Neural progenitor cell (in vitro differentiated cells): ENCODE results near the gene FBF1. TPM values are rescaled to one million over a fixed set of nuclear protein-coding genes. Genes with fewer than 3 reads are reported as not detected.

Experiments
- DNase-seq: peaks from one replicate; pipeline ENCODE4 v3.0.0-alpha.2; 2016; ENCODE audit warnings: low spot score
- H2AFZ ChIP-seq: fragments of 200-600 bp; sonication (generic); replicated peaks from 2 replicates; pipeline ENCODE4 v1.6.1; 2016; ENCODE audit warnings: antibody characterized with exemption
- H3F3A ChIP-seq: fragments of 200-600 bp; sonication (generic); 2 replicates; pipeline ENCODE4 v1.6.1; 2016; ENCODE audit warnings: antibody characterized with exemption, low read depth
- H3K27ac ChIP-seq: fragments of 200-600 bp; sonication (generic); 2 replicates; pipeline ENCODE4 v1.5.1; 2016; ENCODE audit warnings: mild to moderate bottlenecking
- H3K27me3 ChIP-seq: fragments of 200-600 bp; sonication (generic); 2 replicates; pipeline ENCODE4 v1.6.1; 2016; ENCODE audit warnings: mild to moderate bottlenecking, moderate library complexity
- H3K36me3 ChIP-seq: fragments of 200-600 bp; sonication (generic); 2 replicates; pipeline ENCODE4 v1.5.1; 2016
- H3K4me1 ChIP-seq: fragments of 200-600 bp; sonication (generic); 2 replicates; pipeline ENCODE4 v1.6.1; 2016; ENCODE audit warnings: mixed run types
- H3K4me2 ChIP-seq: fragments of 200-600 bp; sonication (generic); 2 replicates; pipeline ENCODE4 v1.6.1; 2016
- H3K4me3 ChIP-seq: fragments of 200-600 bp; sonication (generic); 2 replicates; pipeline ENCODE4 v1.5.1; 2016
- H3K79me2 ChIP-seq: fragments of 200-600 bp; sonication (generic); 2 replicates; pipeline ENCODE4 v1.6.1; 2016; ENCODE audit warnings: low read depth
- H3K9ac ChIP-seq: fragments of 200-600 bp; sonication (generic); 2 replicates; pipeline ENCODE4 v1.6.1; 2016
- H3K9me3 ChIP-seq: fragments of 200-600 bp; sonication (generic); 2 replicates; pipeline ENCODE4 v1.5.1; 2016; ENCODE audit warnings: low read depth
- H4K20me1 ChIP-seq: fragments of 200-600 bp; sonication (generic); 2 replicates; pipeline ENCODE4 v1.6.1; 2016; ENCODE audit warnings: low read depth
- H3K27ac Mint-ChIP-seq: 3 replicates; pipeline ENCODE4 v1.8.0; 2021; ENCODE audit warnings: mixed read lengths
- H3K27me3 Mint-ChIP-seq: 2 replicates; pipeline ENCODE4 v1.8.0; 2022; ENCODE audit warnings: low read depth, mild to moderate bottlenecking, inconsistent platforms, moderate library complexity, mixed read lengths; ENCODE audit not compliant: insufficient read depth
- H3K36me3 Mint-ChIP-seq: 3 replicates; pipeline ENCODE4 v1.8.0; 2021; ENCODE audit warnings: mixed read lengths
- H3K4me1 Mint-ChIP-seq: 3 replicates; pipeline ENCODE4 v1.8.0; 2021; ENCODE audit warnings: mixed read lengths
- H3K4me3 Mint-ChIP-seq: 3 replicates; pipeline ENCODE4 v1.8.0; 2021; ENCODE audit warnings: mild to moderate bottlenecking, moderate library complexity, mixed read lengths
- H3K9me3 Mint-ChIP-seq: 3 replicates; pipeline ENCODE4 v1.8.0; 2020; ENCODE audit warnings: mixed read lengths
- CTCF ChIP-seq: fragments of 200-600 bp; sonication (generic); IDR thresholded peaks from 2 replicates; pipeline ENCODE4 v1.5.1; 2017; ENCODE audit warnings: antibody characterized with exemption, mild to moderate bottlenecking
- EZH2 ChIP-seq: fragments of 200-600 bp; sonication (generic); IDR thresholded peaks from 2 replicates; pipeline ENCODE4 v1.6.1; 2017; ENCODE audit warnings: antibody characterized with exemption, mild to moderate bottlenecking, moderate library complexity
- EZH2phosphoT487 ChIP-seq: fragments of 200-600 bp; sonication (generic); IDR thresholded peaks from 2 replicates; pipeline ENCODE4 v1.6.1; 2017; ENCODE audit warnings: antibody characterized with exemption
- total RNA-seq: library from RNA; depleted of rRNA; stranded (reverse); fragments of >200 nt; gene quantifications from 2 replicates; pipeline ENCODE4 v1.2.3, GENCODE V29; 2015; ENCODE audit warnings: low replicate concordance

Gene FBF1
- total RNA-seq, 1 donor from 2014 or later, result 11.2 TPM

GRCh38 chr17:75983501-75984181, 42.8 kb upstream of the FBF1 start:
- H3K9me3 Mint-ChIP-seq, result no peaks in the 10 kb centered on the region
- no peak for DNase-seq
- Histone ChIP-seq H3F3A (peaks cover 37% of the 10 kb centered on the region), H3K27ac (no peak overlapping the region), H3K79me2 (peaks cover 10% of the 10 kb centered on the region), H3K36me3 (no peaks in the 10 kb centered on the region), H4K20me1 (no peaks in the 10 kb centered on the region), H3K9me3 (no peaks in the 10 kb centered on the region), H2AFZ (no peak overlapping the region), H3K4me3 (no peak overlapping the region), H3K9ac (no peak overlapping the region), H3K4me1 (peaks cover 14% of the 10 kb centered on the region), H3K27me3 (no peaks in the 10 kb centered on the region), H3K4me2 (peak overlapping the region; percentile 40)
- peaks cover 22% of the 10 kb centered on the region for H3K4me1 Mint-ChIP-seq
- H3K27ac Mint-ChIP-seq, result peak overlapping the region; percentile 21
- no peaks in the 10 kb centered on the region for H3K36me3 Mint-ChIP-seq
- TF ChIP-seq CTCF (no peak), EZH2phosphoT487 (no peak), EZH2 (no peak)
- H3K27me3 Mint-ChIP-seq, result peaks cover 2% of the 10 kb centered on the region
- peak overlapping the region; percentile 40 for H3K4me3 Mint-ChIP-seq

- peak overlapping the region; percentile 61 for H3K27ac Mint-ChIP-seq
- TF ChIP-seq CTCF (no peak), EZH2 (no peak), EZH2phosphoT487 (no peak)
- H3K4me1 Mint-ChIP-seq, result peaks cover 39% of the 10 kb centered on the region
- peaks cover 14% of the 10 kb centered on the region for H3K4me1 ChIP-seq
- H3K27me3 Mint-ChIP-seq, result peaks cover 2% of the 10 kb centered on the region
- no peaks in the 10 kb centered on the region for H3K36me3 ChIP-seq
- no peak overlapping the region for H2AFZ ChIP-seq
- peaks cover 5% of the 10 kb centered on the region for H3K36me3 Mint-ChIP-seq
- H3K4me2 ChIP-seq, result no peak overlapping the region
- H3K4me3 ChIP-seq, result no peak overlapping the region
- H4K20me1 ChIP-seq, result no peaks in the 10 kb centered on the region
- no peaks in the 10 kb centered on the region for H3K9me3 Mint-ChIP-seq
- H3K27me3 ChIP-seq, result no peaks in the 10 kb centered on the region
- H3F3A ChIP-seq, result peaks cover 46% of the 10 kb centered on the region
- H3K9me3 ChIP-seq, result no peaks in the 10 kb centered on the region
- no peak overlapping the region for H3K9ac ChIP-seq
- peak overlapping the region; percentile 95 for H3K4me3 Mint-ChIP-seq
- peaks cover 26% of the 10 kb centered on the region for H3K79me2 ChIP-seq
- H3K27ac ChIP-seq, result no peak overlapping the region
- DNase-seq, result no peak
Measured at GRCh38 chr17:75981019-75981615, 40.3 kb upstream of the FBF1 start.

- TF ChIP-seq EZH2 (no peak), EZH2phosphoT487 (no peak), CTCF (no peak)
- no peak overlapping the region for H2AFZ ChIP-seq
- H3K27ac Mint-ChIP-seq, result peak overlapping the region; percentile 99
Measured at GRCh38 chr17:75980188-75981018, 39.6 kb upstream of the FBF1 start.

More at GRCh38 chr17:75980188-75981018, 39.6 kb upstream of the FBF1 start:
- peak overlapping the region; percentile 74 for H3K4me3 ChIP-seq
- no peak for DNase-seq
- peak overlapping the region; percentile 82 for H3K4me2 ChIP-seq
- H3K36me3 ChIP-seq, result no peaks in the 10 kb centered on the region
- peaks cover 26% of the 10 kb centered on the region for H3K79me2 ChIP-seq
- H3K4me3 Mint-ChIP-seq, result peak overlapping the region; percentile 95
- no peaks in the 10 kb centered on the region for H4K20me1 ChIP-seq
- no peaks in the 10 kb centered on the region for H3K9me3 Mint-ChIP-seq
- H3K36me3 Mint-ChIP-seq, result peaks cover 8% of the 10 kb centered on the region
- H3K27ac ChIP-seq, result peak overlapping the region; percentile 97
- H3K9ac ChIP-seq, result peak overlapping the region; percentile 10
- peaks cover 14% of the 10 kb centered on the region for H3K4me1 ChIP-seq
- H3K27me3 Mint-ChIP-seq, result peaks cover 2% of the 10 kb centered on the region
- no peaks in the 10 kb centered on the region for H3K27me3 ChIP-seq
- peaks cover 46% of the 10 kb centered on the region for H3F3A ChIP-seq
- no peaks in the 10 kb centered on the region for H3K9me3 ChIP-seq
- peaks cover 41% of the 10 kb centered on the region for H3K4me1 Mint-ChIP-seq
